ENCODE measurements around the gene EPS15. TPM values are rescaled to one million over a fixed set of nuclear protein-coding genes. Genes with fewer than 3 reads are reported as not detected.
A peak's percentile ranks its signal among the peaks of the same experiment; 100 is the strongest.

The EPS15 gene
- total and polyA plus RNA-seq, 2 of the 8 experiments (the other 6 are each of a cell fraction or from before 2014, with no cell fraction given), result 15.9 to 57.2 TPM

DNA sequence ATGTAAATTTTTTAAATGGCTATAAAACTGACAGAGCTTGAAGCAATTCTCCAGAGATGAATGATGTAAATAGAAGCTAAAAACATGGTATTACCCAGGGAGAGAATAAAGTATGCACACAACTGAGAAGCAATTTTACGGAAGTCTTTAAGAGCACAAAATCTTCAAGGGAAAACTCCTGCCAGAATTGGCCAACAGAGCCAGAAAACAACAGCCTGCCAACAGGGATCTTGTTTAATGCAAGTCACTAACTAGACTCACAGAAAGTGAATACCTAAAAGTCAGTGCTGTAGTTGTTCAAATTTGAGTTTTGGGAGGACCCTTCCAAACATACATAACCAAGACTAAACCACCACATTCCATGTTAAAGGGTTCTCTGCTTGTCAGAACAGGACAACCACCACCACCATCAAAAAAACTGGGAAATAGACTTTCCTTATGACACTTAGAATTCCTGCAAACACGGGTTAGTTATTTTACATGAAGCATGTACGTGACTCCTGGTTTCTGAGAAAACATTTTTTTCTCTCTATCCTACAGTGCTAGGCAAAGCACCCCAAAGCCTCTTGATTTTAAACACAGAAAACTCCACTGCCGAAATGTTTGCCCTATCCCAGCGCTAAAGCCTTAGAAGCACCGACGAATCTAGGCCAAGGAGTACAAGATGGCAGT lies 1.6 kb downstream of the EPS15 start:
- H2BK15ac ChIP-seq (ENCODE audit: low read length), result no peak overlapping the region
- H3K79me1 ChIP-seq (ENCODE audit: low read depth, low read length), result no peaks in the 10 kb centered on the region
- peak overlapping the region; percentile 26 for H4K5ac ChIP-seq (ENCODE audit: insufficient read length, low read depth, low read length)
- H3K18ac ChIP-seq (ENCODE audit: extremely low read depth, low read length), result no peak overlapping the region
- ChIA-PET CTCF (ENCODE audit: partially characterized antibody) (no interaction called here), POLR2A (ENCODE audit: partially characterized antibody) (interaction anchor here (1.2 to 1.4 kb wide), 3 partner anchors 94 to 223 kb away, joined by 3 to 4 read pairs (median 4); no protein-coding TSS in a partner anchor)
- no peak overlapping the region for H2BK20ac ChIP-seq (ENCODE audit: low read length)
- 22% methylated on average over 7 of the region's 7 CpGs; no CpG with 5 or more reads in 1 of the 2 experiments for WGBS, 2 experiments (ENCODE audit: extremely low coverage in 1 of 2, insufficient coverage in 1 of 2, insufficient read length in 1 of 2, insufficient replicate concordance in 2 of 2, low coverage in 1 of 2, low lambda C conversion rate in 2 of 2, missing lambda C conversion rate in 1 of 2)
- no peak overlapping the region for H2AK5ac ChIP-seq (ENCODE audit: low read depth, low read length)
- DNase-seq (ENCODE audit: low read depth in 1 of 2, low spot score in 2 of 2), result no peak
- peak overlapping the region in 2 of 4 experiments; percentile 16 to 68; a peak in 2 of 7 replicates for H3K9ac ChIP-seq (replicated peaks in 1 of 4; ENCODE audit: extremely low read depth in 1 of 4, low read depth in 3 of 4, low read length in 3 of 4)
- H3K23me2 ChIP-seq (ENCODE audit: low read depth, low read length), result peaks cover 9% of the 10 kb centered on the region; the same call in 1 of the 2 replicates
- H3K56ac ChIP-seq (replicated peaks; ENCODE audit: insufficient read length, low read depth, low read length), result no peak overlapping the region
- no peak overlapping the region for H2BK120ac ChIP-seq (replicated peaks; ENCODE audit: low read depth, low read length)
- H2AFZ ChIP-seq (ENCODE audit: low read length), result 0 out of 2 replicates have a peak overlapping the region, but pooled peaks have one; percentile 23
- no peaks in the 10 kb centered on the region for H3K36me3 ChIP-seq (ENCODE audit: control insufficient read depth in 2 of 4, insufficient read depth in 4 of 4, low read length in 3 of 4)
- H3K4ac ChIP-seq (replicated peaks; ENCODE audit: insufficient read length, low read depth, low read length), result no peak overlapping the region
- no peak overlapping the region for H3K23ac ChIP-seq (ENCODE audit: insufficient read length)
- H4K20me1 ChIP-seq (replicated peaks in 1 of 2; ENCODE audit: control insufficient read depth in 1 of 2, insufficient read depth in 2 of 2, low read length in 2 of 2), result no peaks in the 10 kb centered on the region
- no peaks in the 10 kb centered on the region; a peak in 2 of 7 replicates for H3K4me1 ChIP-seq (replicated peaks in 1 of 4; ENCODE audit: control insufficient read depth in 3 of 4, insufficient read depth in 4 of 4, low read length in 3 of 4)
- no peaks in the 10 kb centered on the region for H3K9me3 ChIP-seq (ENCODE audit: insufficient read depth in 2 of 2, low read depth in 1 of 2, low read length in 1 of 2)
- H3K4me2 ChIP-seq (ENCODE audit: insufficient read depth in 1 of 2, low read depth in 2 of 2, low read length in 2 of 2), result peak overlapping the region; percentile 82 to 97
- no peak overlapping the region for H2BK5ac ChIP-seq (ENCODE audit: low read depth, low read length)
- H3K14ac ChIP-seq (ENCODE audit: insufficient read length), result no peak overlapping the region
- peak overlapping the region; percentile 83 to 97 (median 93) for H3K4me3 ChIP-seq (ENCODE audit: extremely low read depth in 1 of 4, insufficient read depth in 2 of 4, low read depth in 3 of 4, low read length in 4 of 4)
- peak; percentile 32 for FAIRE-seq
- no peak overlapping the region for H4K8ac ChIP-seq (ENCODE audit: extremely low read depth, insufficient read depth, low read length)
- no peak overlapping the region for H4K91ac ChIP-seq (replicated peaks; ENCODE audit: insufficient read length, low read length)
- H3K27me3 ChIP-seq (replicated peaks in 1 of 4; ENCODE audit: control insufficient read depth in 3 of 4, extremely low read depth in 1 of 4, insufficient read depth in 3 of 4, low read length in 3 of 4), result no peaks in the 10 kb centered on the region
- no peak overlapping the region for H3K27ac ChIP-seq (ENCODE audit: low read depth, low read length)
- no peak overlapping the region for H2BK12ac ChIP-seq (ENCODE audit: low read depth, low read length)
- TF ChIP-seq, protein P1, sequence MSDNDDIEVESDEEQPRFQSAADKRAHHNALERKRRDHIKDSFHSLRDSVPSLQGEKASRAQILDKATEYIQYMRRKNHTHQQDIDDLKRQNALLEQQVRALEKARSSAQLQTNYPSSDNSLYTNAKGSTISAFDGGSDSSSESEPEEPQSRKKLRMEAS (IDR thresholded peaks at IDR 0.05), result no peak
- no peak for TF ChIP-seq SUZ12 (IDR thresholded peaks at IDR 0.05; ENCODE audit: low read length)
- no peak for TF ChIP-seq CBX5 (IDR thresholded peaks at IDR 0.05; ENCODE audit: low read depth, low read length)
- H3K79me2 ChIP-seq (ENCODE audit: control insufficient read depth in 1 of 2, insufficient read depth in 2 of 2, low read length in 2 of 2), result peaks cover 5 to 55% of the 10 kb centered on the region in 2 experiments; a peak in 3 of 4 replicates

Data from H1 (cell line).